ENCODE measurements around the gene CDCP2.

- TF ChIP-seq CTCF (IDR thresholded peaks at IDR 0.05), result no peak
- TF ChIP-seq POLR2AphosphoS5 (IDR thresholded peaks at IDR 0.05), result peak in 1 of 3 donors; percentile 37
Observed at GRCh38 chr1:54199765-54200518, 47.1 kb upstream of the CDCP2 start, which contains the start of the genes CYB5RL and MRPL37.
